SK-N-MC (cell line): ENCODE measurements around the gene YIF1A.

Experiments used
- DNase-seq: peaks from one replicate; pipeline ENCODE4 v3.0.0-alpha.2; 2011; ENCODE audit warnings: low read depth, low spot score
- H3K27ac ChIP-seq: fragments of 200-600 bp; sonication (generic); 2 replicates; pipeline ENCODE4 v1.5.1; 2016; ENCODE audit warnings: mixed run types
- H3K36me3 ChIP-seq: fragments of 200-600 bp; sonication (generic); 2 replicates; pipeline ENCODE4 v1.6.1; 2017; ENCODE audit warnings: antibody characterized with exemption, low read length, mixed read lengths; ENCODE audit not compliant: insufficient read depth
- H3K4me3 ChIP-seq: fragments of 200-600 bp; sonication (generic); 2 replicates; pipeline ENCODE4 v1.5.1; 2016
- H3K9ac ChIP-seq: fragments of 200-600 bp; sonication (generic); 2 replicates; pipeline ENCODE4 v1.8.0; 2017; ENCODE audit warnings: mixed run types, mixed read lengths; ENCODE audit not compliant: insufficient read length
- H3K9me3 ChIP-seq: fragments of 200-600 bp; sonication (generic); 2 replicates; pipeline ENCODE4 v1.6.1; 2017; ENCODE audit warnings: low read depth, mild to moderate bottlenecking, antibody characterized with exemption, low read length, moderate library complexity, mixed read lengths
- EZH2 ChIP-seq: fragments of 200-600 bp; sonication (generic); IDR thresholded peaks from one replicate; pipeline ENCODE4 v1.6.1; 2017; ENCODE audit warnings: antibody characterized with exemption
- FOXP2 ChIP-seq: optimal IDR thresholded peaks from 2 replicates; pipeline ENCODE3; 2011; ENCODE audit warnings: mild to moderate bottlenecking, moderate library complexity; ENCODE audit not compliant: insufficient read depth; ENCODE audit errors: extremely low read length, control extremely low read depth
- POLR2AphosphoS5 ChIP-seq: IDR thresholded peaks from 2 replicates; pipeline ENCODE4 v1.6.1; 2012; ENCODE audit warnings: mild to moderate bottlenecking, low read depth, low read length, borderline replicate concordance

Gene YIF1A

DNA sequence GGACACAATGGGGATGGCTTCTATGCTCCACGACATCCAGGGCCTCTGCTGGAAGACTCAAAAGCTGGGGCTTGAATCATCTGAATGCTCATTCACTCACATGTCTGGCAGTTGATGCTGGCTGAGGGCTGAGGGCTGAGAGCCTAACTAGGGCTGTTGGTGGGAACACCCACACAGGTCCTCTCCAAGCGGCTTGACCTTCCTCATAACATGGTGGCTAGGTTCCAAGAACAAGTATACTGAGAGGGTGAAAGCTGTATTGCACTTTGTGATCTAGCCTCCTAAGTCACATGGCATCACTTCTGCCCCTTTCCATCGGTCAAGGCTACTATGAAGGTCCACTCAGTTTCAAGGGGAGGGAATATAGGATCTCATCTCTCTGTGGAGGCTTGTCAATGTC, 10.2 kb upstream of the YIF1A start:
- DNase-seq = no peak
- TF ChIP-seq EZH2 (no peak), FOXP2 (no peak), POLR2AphosphoS5 (no peak)

DNA sequence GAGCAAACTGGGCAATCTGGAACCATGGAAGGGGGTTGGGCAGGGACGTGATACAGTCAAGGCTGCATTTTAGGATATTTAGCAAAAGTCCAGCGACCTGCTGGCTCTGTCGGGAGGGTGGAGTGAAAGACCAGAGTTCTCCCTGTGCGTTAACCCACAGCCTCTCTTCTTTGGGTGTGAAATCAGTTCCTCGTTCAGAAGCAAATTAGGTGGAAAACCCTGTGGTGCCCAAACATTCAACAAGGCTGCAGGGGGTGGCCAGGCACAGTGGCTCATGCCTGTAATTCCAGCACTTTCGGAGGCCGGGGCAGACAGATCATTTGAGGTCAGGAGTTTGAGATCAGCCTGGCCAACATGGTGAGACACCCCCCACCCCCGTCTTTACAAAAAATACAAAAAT, 8.7 kb upstream of the YIF1A start:
- Histone ChIP-seq H3K27ac (no peak overlapping the region), H3K4me3 (no peak overlapping the region), H3K36me3 (no peaks in the 10 kb centered on the region), H3K9me3 (no peaks in the 10 kb centered on the region), H3K9ac (no peak overlapping the region)
- no peak for TF ChIP-seq POLR2AphosphoS5
- TF ChIP-seq FOXP2 = no peak
- TF ChIP-seq EZH2 = no peak
- no peak for DNase-seq

More for the DNA sequence above, 10.2 kb upstream of the YIF1A start:
- Histone ChIP-seq H3K9ac (no peak overlapping the region), H3K36me3 (no peaks in the 10 kb centered on the region), H3K9me3 (no peaks in the 10 kb centered on the region), H3K4me3 (no peak overlapping the region), H3K27ac (no peak overlapping the region)

DNA sequence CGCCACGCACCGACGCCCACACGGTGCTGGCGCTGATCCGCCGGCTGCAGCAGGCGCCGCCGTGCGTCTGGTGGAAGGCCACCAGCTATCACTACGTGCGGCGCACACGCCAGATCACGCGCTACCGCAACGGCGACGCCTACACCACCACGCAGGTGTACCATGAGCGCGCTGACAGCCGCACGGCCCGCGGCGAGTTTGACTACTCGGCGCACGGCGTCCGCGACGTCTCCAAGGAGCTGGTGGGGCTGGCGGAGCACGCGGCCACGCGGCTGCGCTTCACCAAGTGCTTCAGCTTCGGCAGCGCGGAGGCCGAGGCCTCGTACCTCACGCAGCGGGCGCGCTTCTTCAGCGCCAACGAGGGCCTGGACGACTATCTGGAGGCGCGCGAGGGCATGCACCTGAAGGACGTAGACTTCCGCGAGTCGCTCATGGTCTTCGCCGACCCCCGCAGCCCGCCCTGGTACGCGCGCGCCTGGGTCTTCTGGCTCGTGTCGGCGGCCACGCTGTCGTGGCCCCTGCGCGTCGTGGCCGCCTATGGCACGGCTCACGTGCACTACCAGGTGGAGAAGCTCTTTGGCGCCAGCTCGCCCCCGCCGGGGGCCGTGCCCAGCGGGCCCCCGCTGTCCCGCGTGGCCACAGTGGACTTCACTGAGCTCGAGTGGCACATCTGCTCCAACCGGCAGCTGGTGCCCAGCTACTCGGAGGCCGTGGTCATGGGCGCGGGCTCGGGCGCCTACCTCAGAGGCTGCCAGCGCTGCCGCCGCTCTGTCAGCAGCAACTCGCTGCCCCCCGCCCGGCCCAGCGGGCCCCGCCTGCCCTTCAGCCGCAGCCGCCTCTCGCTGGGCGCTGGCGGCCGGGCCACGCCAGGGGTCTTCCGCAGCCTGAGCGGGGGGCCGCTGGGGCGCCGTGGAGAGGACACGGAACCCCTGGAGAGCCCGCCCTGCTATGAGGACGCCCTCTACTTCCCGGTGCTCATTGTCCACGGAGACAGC, 6.0 kb upstream of the YIF1A start:
- no peaks in the 10 kb centered on the region for H3K36me3 ChIP-seq
- no peak overlapping the region for H3K9ac ChIP-seq
- no peak overlapping the region for H3K4me3 ChIP-seq
- no peaks in the 10 kb centered on the region for H3K9me3 ChIP-seq
- H3K27ac ChIP-seq = no peak overlapping the region
- no peak for TF ChIP-seq POLR2AphosphoS5
- no peak for TF ChIP-seq EZH2
- TF ChIP-seq FOXP2 = no peak
- DNase-seq = no peak

DNA sequence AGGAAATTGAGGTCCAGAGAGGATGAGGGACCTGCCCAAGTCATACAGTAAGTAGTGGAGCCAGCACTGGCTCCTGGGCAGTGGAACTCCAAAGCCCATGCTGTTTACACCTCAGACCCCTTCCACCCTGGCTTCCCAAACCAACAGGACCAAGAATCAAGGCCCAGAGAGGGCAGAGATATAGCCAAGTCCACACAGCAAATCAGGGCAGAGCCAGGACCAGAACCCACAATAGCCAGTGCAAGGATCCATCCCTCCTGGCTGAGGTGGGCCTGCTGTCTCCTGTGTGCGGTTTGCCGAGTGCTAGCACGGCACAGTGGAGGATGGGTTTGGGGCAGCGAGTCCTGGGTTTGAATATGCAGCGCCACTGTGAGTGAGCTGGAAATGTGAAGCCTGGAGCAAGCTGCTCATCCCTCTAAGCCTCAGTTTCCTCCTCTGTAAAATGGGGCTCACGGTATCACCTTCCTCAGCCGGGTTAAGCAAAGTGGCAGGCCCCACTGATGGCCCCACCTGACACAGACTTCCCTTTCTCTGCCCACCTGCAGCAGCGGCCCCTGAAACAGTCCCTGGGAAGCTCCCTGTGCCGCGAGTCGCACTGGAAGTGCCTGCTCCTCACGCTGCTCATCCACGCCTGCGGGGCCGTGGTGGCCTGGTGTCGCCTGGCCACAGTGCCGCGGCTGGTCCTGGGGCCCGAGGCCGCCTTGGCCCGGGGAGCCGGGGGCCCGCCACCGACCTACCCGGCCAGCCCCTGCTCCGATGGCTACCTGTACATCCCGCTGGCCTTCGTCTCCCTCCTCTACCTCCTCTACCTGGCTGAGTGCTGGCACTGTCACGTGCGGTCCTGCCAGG, 5.1 kb upstream of the YIF1A start:
- DNase-seq = no peak
- Histone ChIP-seq H3K4me3 (no peak overlapping the region), H3K36me3 (no peaks in the 10 kb centered on the region), H3K9me3 (no peaks in the 10 kb centered on the region), H3K27ac (no peak overlapping the region), H3K9ac (no peak overlapping the region)
- TF ChIP-seq EZH2 (no peak), POLR2AphosphoS5 (no peak), FOXP2 (no peak)

DNA sequence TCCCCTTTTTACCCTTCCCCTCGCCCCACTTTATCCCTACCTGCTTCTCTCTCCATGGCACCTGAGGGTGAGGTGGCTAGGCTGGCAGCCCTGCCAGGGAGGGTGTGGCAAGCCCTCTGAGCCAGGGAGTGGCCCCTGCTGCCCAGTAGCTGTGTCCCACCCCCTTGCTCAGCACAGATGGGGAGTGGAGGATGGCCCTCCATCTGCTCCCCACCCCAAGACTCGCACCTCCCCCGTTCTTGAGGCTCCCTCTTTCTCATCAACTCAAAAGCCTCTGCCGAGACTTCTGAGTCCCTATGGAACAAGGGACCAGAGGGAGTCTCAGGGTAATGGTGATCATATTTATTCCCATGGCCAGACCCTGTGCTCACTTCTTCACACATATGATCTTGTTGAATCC, 4.4 kb upstream of the YIF1A start:
- no peak overlapping the region for H3K4me3 ChIP-seq
- no peaks in the 10 kb centered on the region for H3K9me3 ChIP-seq
- no peaks in the 10 kb centered on the region for H3K36me3 ChIP-seq
- H3K9ac ChIP-seq = no peak overlapping the region
- H3K27ac ChIP-seq = no peak overlapping the region
- DNase-seq = no peak
- TF ChIP-seq EZH2 (no peak), POLR2AphosphoS5 (no peak), FOXP2 (no peak)

DNA sequence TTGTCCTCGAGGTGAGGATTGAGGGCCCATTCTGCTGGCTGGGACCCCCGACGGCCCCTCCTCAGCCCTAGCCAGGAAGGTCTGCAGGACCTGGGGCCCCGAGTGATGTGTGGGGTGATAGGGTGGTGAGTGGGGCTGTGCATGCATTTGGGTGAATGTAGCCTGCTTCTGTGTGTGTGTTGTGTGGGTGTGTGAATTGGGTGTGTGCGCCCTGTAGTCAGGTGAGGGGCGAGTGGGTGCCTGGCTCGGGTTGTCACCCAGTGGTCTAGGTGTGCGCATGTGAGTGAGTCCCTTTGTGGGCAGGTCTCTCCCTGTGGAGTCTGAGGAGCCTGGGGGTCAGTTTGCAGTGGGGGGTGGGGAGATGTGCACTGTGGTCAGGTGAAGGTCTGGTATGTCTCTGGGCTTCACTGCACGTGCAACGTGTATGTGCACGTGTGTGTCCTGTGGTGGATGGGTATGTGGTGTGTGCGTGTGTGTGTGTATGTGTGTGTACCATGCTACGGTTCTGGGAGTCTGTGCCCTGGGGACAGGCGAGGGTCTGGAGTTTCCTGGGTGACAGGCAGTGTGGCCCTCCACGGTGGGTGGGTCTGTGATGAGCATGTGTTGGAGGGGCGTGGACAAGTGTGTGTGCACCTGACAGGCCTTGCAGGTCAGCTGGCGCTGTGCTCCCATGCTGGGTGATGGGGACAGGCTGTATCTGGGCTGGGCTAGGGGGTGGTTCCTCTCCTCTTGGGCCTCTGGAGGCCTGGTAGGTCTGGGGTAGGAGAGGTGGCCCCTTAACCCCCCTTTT, 3.8 kb upstream of the YIF1A start:
- no peaks in the 10 kb centered on the region for H3K9me3 ChIP-seq
- no peak overlapping the region for H3K9ac ChIP-seq
- H3K36me3 ChIP-seq = no peaks in the 10 kb centered on the region
- H3K27ac ChIP-seq = no peak overlapping the region
- no peak for TF ChIP-seq FOXP2
- TF ChIP-seq EZH2 = no peak
- TF ChIP-seq POLR2AphosphoS5 = no peak
- no peak overlapping the region for H3K4me3 ChIP-seq
- no peak for DNase-seq

DNA sequence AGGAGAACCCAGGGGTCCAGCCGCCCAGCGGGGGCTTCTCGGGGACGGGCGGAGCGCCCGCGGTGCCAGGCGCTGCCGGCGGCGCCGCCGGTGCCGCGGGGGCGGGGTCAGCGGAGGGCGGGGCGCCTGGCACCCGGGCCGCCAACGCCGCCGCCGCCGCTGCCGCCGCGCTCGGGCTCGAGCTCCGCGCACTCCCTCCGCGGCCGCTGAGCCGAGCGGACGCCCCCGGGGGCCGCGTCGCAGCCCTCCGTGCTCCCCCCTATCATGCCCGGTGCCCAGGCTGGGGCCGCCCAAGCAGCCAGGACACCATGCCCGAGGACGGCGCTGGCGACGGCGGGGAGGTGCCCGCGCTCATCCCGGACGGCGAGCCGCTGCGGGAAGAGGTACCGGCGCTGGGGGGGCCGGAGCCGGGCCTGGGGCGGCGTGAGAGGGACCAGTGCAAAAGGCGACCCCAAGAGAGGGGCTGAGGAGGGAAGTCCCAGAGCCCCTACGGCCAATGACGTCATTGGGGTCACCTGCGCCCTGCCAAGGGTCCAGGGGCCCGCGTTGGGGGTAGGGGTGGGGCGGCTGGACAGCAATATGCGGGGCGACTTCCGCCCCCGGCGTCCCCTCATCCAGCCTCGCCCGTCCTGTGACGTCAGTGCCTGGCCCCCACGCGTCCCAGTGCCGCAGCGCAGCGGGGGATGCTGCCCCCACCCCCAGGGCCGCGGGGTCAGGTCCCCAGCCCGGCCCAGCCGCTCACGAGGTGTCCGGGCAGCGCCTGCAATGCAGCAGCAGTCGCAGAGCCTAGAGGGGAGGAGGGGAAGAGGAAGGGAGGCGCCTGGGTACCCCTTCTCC, 3.0 kb upstream of the YIF1A start, which contains the start of gene TMEM151A:
Gene TMEM151A (plus strand): TSS at position 189 of the 837 bp plus-strand sequence. CDS start 120 bp downstream, at position 309.
- H3K4me3 ChIP-seq = peak within 1 kb of the TSS; percentile 62
- TF ChIP-seq POLR2AphosphoS5 = no peak
- no peak for TF ChIP-seq EZH2
- TF ChIP-seq FOXP2 = no peak
- H3K9ac ChIP-seq = no peak within 1 kb of the TSS
- DNase-seq = no peak
- H3K9me3 ChIP-seq = no peaks in the 10 kb centered on the region
- H3K36me3 ChIP-seq = no peaks in the 10 kb centered on the region
- H3K27ac ChIP-seq = no peak within 1 kb of the TSS

DNA sequence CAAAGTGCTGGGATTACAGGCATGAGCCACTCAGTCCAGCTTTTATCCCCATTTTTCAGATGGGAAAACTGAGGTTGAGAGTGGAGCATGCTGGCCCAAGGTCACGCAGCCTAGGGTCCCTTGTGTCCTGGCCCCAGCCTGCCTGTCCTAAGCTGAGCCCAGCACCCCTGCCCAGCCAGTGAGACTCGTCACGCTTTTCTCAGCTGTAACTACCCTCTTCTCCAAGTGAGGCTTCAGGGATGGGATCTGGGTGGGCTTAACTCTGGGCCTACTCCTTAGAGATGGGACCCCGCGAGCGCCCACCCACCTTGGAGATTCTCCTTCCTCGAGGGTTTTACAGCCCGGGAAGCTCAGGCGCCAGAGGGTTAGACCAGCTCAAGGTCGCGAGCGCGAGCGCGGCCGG, 2.4 kb upstream of the YIF1A start:
- Histone ChIP-seq H3K27ac (no peak overlapping the region), H3K4me3 (no peak overlapping the region)

More for the DNA sequence above, 2.4 kb upstream of the YIF1A start:
- TF ChIP-seq EZH2 = no peak
- TF ChIP-seq POLR2AphosphoS5 = no peak
- TF ChIP-seq FOXP2 = no peak
- H3K9me3 ChIP-seq = no peaks in the 10 kb centered on the region
- no peak for DNase-seq
- H3K9ac ChIP-seq = no peak overlapping the region
- no peaks in the 10 kb centered on the region for H3K36me3 ChIP-seq
